HG03469 (cell line): ENCODE data around the gene ZNF611.
"Not testable (repeated sequence)": the region's sequence is repeated elsewhere in the genome, so short reads cannot be mapped to it uniquely, and the experiment has no call there.

ENCODE experiments used
- ATAC-seq: cut with Tn5 transposase; IDR thresholded peaks from one replicate; pipeline ENCODE4 v1.9.1; 2021; ENCODE audit warnings: mild to moderate bottlenecking, moderate library complexity, moderate number of reproducible peaks; ENCODE audit not compliant: unreplicated experiment

ZNF611 gene

GRCh38 chr19:52687684-52688083 lies 47.2 kb downstream of the ZNF611 start:
- ATAC-seq: no peak

- no peak for ATAC-seq
These were observed 49.0 kb downstream of the ZNF611 start for GRCh38 chr19:52685811-52686210.

GRCh38 chr19:52681216-52681615 lies 53.6 kb downstream of the ZNF611 start:
- ATAC-seq: not testable (repeated sequence)

- no peak for ATAC-seq
These were observed 55.2 kb downstream of the ZNF611 start for GRCh38 chr19:52679598-52679997.

GRCh38 chr19:52675239-52675638 lies 59.6 kb downstream of the ZNF611 start:
- ATAC-seq: not testable (repeated sequence)

- ATAC-seq: no peak
These were observed 61.8 kb downstream of the ZNF611 start for GRCh38 chr19:52673014-52673413.

GRCh38 chr19:52670046-52670445 lies 64.8 kb downstream of the ZNF611 start:
- ATAC-seq: no peak

GRCh38 chr19:52669586-52669985 lies 65.3 kb downstream of the ZNF611 start:
- ATAC-seq: no peak

- no peak for ATAC-seq
These were observed 66.9 kb downstream of the ZNF611 start for GRCh38 chr19:52667972-52668371.

GRCh38 chr19:52666506-52666905 lies 68.3 kb downstream of the ZNF611 start:
- ATAC-seq: no peak

- ATAC-seq: no peak
These were observed 69.3 kb downstream of the ZNF611 start for GRCh38 chr19:52665529-52665928.

- no peak for ATAC-seq
These were observed 69.8 kb downstream of the ZNF611 start for GRCh38 chr19:52665027-52665426.

- ATAC-seq: no peak
These were observed 70.4 kb downstream of the ZNF611 start for GRCh38 chr19:52664461-52664860.

GRCh38 chr19:52662631-52663030 lies 72.2 kb downstream of the ZNF611 start:
- ATAC-seq: no peak

- ATAC-seq: no peak
These were observed 73.9 kb downstream of the ZNF611 start for GRCh38 chr19:52660981-52661380.

- no peak for ATAC-seq
These were observed 75.8 kb downstream of the ZNF611 start for GRCh38 chr19:52659013-52659412.

GRCh38 chr19:52658595-52658994 lies 76.2 kb downstream of the ZNF611 start:
- no peak for ATAC-seq

GRCh38 chr19:52653161-52653560 lies 81.7 kb downstream of the ZNF611 start:
- no peak for ATAC-seq
